ENCODE results near the gene OR6C2. TPM values are rescaled to one million over a fixed set of nuclear protein-coding genes. Genes with fewer than 3 reads are reported as not detected.
"Not testable (repeated sequence)": the region's sequence is repeated elsewhere in the genome, so short reads cannot be mapped to it uniquely, and the experiment has no call there.

OR6C2 gene
- not detected in 2 replicates for total RNA-seq
- polyA plus RNA-seq (2012) = not detected

DNA sequence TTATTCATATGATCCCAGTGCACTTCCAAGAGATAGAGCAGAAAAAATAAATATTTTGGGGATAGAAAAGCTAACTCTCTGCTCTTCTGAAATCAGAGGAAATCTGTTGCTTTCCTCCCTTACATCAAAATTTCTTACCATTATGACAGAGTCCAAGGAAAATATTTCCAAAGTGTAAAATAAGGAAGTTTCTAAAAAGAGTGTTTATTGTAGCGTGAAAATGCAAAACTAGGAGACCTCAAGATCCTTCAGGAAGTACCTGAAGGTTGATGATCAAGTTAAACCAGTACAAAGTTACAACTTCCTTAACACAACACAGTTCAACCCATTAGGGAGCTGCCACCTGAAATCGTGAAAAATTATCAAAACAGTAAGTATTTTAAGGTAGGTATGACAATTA, at the start of gene OR6C2:
OR6C2 (plus strand) TSS at position 301 of the 400 bp plus-strand sequence. CDS start 8,138 bp downstream, outside the sequence.
- no peak for DNase-seq (ENCODE audit: low read depth)

DNA sequence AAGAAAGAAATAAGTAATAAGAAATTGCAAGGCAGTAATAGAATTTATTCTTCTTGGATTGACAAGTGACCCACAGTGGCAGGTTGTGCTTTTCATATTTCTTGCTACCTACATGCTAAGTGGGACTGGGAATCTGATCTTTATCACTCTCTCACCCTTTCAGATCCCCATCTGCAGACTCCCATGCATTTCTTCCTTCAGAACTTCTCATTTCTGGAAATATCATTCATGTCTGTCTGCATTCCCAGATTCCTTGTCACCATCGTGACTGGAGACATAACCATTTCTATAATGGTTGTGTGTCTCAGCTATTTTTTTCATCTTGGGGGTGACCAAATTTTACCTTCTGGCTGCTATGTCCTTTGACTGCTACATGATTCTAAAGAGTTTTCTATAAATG, 47.5 kb upstream of the OR6C2 start:
- no peak for DNase-seq (ENCODE audit: low read depth)

DNA sequence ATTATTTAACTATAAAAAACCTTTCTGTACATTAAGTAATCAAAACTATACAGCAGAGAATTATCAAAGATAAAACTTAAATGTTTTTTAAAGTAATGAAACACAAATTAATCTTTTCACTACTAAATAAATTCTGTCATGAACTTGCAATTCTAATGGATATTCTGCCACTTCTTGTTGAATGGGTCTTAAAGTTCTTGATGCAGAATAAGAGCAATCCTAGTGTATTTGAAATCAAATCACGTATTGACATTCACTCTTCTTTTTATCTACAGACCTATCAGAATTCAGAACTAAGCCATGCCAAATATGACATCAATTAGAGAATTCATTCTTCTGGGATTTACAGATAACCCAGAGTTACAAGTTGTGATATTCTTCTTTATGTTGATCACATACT, 43.6 kb upstream of the OR6C2 start, which contains the start of gene OR6C65:
OR6C65 (plus strand) TSS at position 301 of the 400 bp plus-strand sequence; CDS start at position 301, 0 bp downstream.
- no peak for DNase-seq (ENCODE audit: low read depth)

DNA sequence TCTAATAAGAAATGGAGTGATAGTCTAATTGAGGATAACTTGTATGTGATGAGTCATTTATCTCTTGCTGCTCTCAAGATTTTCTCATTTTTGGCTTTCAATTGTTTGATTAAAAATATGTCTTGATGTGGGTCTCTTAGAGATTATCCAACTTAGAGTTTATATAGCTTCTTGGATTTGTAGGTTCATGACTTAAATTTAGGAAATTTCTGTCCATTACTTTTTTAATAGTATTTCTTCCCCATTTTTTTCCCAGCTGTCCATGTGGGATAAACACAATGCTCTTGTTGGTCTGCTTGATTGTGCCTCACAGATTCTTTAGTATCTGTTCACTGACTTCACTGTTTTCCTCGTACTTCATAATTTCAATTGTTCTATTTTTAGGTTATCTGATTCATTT, 36.0 kb upstream of the OR6C2 start:
- DNase-seq (ENCODE audit: low read depth) = no peak

DNA sequence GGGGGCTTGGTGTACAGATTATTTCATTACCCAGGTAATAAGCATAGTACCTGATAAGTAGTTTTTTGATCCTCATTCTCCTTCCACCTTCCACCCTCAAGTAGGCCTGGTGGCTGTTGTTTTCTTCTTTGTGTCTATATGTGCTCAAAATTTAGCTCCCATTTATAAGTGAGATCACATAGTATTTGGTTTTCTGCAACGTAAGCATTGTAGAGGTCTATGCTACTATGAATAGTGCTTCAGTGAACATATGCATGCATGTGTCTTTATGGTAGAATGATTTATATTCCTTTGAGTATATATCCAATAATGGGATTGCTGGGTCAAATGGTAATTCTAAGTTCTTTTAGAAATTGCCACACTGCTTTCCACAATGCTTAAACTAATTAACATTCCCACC, 34.7 kb upstream of the OR6C2 start:
- DNase-seq (ENCODE audit: low read depth) = not testable (repeated sequence)

DNA sequence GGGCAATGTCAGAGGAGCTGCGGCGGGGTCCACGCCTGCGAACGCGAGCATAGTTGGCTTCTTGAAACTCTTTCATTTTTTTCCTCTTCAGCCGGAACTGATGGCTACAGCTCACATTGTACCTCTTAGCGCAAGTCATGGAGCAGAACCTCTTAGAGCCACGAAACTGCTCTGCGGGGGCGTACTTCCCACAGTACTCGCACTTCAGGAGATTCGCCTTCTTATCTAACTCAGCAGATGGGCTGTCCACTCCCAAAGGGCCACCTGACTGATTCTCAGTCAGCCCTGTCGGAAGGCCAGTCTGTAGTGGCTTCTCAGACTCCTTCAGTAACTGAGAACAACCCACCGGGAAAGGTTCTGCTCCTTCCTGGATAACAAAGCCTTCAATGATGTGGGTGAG, 31.7 kb upstream of the OR6C2 start:
- DNase-seq (ENCODE audit: low read depth) = not testable (repeated sequence)

DNA sequence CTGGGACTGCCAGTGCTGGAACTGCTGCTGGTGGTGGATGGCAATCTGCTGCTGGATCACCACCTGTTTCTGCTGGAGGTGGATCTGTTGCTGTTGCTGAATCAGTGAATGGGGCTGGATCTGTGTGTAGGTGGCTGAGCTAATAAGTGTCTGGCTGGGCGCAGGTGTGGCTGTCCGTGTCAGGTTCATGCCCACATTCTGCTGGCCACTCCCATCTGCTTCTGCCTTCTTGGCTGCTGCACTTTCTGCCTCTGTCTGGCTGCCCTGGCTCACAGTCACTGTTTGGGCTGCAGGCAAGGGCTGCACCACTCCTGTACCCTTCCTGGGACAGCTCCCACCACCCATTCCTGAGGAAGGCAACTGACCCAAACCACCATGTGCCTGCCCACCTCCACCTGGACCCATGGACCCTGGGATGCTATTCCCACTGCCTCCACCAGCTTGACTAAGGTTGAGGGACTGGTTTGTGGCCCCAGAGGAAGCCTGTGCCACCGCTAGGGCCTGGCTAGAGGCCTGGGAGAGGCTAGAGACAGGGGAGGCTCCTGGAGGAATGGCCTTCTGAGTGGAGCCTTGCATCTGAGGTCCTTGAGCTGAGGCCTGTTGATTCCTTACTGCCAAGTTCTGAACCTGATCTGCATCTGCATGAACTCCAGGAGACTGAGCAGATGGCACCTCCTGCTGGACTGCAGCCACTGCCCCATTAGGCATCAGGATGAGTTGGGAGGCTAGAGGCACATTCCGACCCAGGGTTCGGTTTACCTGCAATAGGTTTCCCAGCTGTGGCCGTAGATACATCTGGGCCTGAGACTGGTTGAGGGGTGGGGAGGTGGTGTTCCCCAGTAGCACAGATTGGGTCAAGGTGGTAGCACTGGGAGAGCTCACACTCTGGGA, 30.1 kb upstream of the OR6C2 start:
- not testable (repeated sequence) for DNase-seq (ENCODE audit: low read depth)

DNA sequence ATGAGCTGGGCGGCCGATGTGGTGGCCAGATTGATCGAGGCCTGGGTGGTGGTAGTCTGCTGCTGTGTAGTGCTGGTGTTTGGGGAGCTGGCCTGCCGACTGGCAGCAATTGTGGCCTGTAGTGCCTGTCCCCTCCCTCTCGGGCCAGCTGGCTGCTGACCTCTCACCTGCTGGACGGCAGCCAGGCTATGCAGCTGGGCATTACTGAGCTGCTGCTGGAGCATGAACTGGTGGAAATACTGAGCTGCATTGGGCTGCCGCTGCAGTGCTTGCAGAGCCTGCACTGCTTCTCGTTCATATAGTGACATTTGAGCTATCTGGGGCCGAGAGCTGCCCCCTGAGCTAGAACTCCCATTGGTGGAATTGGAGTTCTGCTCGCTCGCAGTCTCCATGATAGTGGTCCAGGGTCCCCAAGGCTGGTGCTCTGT, 29.5 kb upstream of the OR6C2 start:
- not testable (repeated sequence) for DNase-seq (ENCODE audit: low read depth)

DNA sequence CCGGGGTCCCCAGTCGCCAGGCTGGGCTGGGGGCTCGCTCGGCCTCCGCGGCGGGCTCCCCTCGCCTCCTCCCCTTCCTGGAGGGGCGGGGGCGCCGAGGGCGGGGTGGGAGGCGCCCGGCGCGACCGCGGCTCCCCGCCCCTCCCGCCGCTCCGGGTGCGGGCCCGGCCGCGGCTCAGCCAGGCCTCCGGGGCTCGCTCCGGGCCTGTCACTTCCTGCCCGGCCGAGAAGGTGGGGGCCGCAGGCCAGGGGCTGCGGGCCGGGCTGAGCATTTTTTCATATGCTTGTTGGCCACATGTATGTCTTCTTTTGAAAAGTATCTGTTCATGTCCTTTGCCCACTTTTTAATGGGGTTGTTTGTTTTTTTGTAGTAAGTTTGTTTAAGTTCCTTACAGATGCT, 29.0 kb upstream of the OR6C2 start:
- not testable (repeated sequence) for DNase-seq (ENCODE audit: low read depth)

DNA sequence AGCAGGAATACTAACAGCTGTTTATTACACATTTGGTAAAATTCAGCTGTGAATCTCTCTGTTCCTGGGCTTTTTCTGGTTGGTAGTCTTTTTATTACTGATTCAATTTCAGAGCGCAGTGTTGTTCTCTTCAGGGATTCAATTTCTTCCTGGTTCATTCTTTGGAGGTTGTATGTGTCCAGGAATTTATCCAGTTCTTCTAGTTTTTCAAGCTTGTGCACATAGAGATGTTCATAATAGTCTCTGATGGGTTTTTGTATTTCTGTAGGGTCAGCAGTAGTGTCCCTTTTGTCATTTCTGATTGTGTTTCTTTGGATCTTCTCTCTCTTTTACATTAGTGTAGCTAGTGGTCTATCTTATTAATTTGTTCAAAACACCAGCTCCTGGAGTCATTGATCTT, 26.9 kb upstream of the OR6C2 start:
- no peak for DNase-seq (ENCODE audit: low read depth)

DNA sequence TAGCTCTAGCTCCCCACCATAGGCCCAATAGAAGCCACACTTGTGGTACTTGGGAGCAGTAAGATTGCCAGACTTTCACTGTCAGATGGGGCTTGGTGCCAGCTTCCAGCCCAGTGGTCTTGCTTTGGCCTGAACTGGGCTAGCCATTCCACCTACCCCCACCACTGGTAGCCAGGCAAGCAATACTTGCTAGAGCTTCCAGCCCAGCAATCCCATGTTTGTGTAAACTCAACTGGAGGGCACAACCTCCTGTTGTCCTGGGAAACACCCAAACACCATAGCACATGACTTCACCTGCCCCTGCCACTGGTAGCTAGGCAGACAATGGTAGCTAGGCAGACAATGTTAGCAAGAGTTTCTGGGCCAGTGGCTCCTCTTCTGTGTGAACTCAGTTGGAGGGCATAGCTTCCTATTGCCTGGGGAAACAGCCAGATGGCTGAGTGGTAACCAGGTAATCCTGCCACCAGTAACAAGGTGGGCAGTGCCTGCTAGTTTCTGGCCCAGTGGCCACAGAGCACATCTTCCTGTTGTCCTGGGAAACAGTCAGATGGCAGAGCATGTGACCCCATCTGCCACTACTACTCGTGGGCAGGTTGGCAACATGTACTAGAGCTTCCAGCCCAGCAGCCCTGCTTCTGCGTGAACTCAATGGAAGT, 23.4 kb upstream of the OR6C2 start:
- no peak for DNase-seq (ENCODE audit: low read depth)

DNA sequence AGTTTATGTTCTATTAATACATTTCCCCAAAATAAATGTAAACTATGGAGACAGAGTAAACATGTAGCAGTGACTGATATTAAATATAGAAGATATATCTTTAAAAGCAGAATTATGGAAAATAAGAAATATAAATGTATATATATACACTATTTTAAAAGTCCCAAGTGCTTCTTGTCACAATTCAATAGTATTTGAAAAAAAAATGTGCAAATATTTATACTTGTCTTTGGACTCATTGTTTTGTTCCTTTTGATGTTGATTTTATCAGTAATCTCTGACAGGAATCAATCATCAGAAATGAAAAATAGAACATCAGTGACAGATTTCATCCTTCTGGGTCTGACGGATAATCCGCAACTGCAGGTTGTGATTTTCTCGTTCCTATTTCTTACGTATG, 17.9 kb upstream of the OR6C2 start, which contains the start of gene OR6C76:
OR6C76 (plus strand) TSS at position 301 of the 400 bp plus-strand sequence; CDS start at position 301, 0 bp downstream.
- DNase-seq (ENCODE audit: low read depth) = no peak

DNA sequence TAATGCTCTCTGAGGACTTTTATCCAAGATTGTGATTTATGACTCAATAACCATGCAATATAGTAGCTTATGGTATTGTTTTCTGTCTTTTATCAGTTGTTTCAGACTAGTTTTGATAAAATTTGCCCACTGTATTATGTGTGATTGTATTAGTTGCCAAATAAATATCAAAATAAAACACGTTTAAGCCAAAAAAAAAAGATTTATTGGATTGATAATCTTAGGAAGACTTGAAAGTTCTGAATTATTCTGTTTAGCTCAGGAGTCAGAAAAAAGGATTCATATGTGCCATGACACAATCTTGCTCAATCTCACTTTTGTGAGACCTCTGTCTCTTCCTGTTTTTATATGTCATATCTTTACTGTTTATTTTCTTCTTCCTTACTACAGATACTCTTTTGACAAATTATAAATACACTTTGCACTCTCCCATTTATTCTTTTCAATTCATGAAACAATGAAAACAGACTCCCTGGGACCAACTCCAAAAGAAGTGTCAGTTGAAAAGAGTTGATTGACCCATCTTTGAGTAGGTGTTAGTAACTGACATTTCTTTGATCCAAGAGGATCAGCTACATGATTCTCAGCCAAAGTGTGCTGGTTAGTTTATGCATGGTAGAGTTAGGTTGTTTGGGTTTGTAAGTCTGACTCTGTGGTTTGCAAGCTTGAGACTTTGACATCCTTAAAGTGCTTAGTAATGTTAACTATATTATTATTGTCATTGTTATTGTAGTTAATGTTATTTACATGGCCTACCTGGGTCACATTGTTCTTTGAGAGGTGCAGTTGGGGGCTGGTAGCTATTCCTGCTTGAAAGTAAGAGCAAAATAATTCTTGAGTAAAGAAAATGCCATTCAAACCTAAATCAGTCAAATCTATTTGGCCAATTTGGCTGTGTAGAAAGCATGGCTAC, 15.3 kb upstream of the OR6C2 start:
- DNase-seq (ENCODE audit: low read depth) = no peak

DNA sequence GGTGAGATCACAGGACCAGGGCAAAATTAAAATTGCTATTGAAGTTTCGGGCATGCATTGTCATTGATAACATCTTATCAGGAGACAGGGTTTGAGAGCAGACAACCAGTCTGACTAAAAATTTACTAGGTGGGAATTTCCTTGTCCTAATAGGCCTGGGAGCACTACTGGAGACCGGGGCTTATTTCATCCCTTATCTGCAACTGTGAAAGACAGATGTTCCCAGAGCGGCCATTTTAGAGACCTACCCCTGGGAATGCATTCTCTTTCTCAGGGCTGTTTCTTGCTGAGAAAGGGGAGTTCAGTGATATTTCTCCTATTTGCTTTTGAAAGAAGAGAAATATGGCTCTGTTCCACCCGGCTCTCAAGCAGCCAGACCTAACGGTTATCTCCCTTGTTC, 2.6 kb upstream of the OR6C2 start:
- DNase-seq (ENCODE audit: low read depth) = not testable (repeated sequence)

DNA sequence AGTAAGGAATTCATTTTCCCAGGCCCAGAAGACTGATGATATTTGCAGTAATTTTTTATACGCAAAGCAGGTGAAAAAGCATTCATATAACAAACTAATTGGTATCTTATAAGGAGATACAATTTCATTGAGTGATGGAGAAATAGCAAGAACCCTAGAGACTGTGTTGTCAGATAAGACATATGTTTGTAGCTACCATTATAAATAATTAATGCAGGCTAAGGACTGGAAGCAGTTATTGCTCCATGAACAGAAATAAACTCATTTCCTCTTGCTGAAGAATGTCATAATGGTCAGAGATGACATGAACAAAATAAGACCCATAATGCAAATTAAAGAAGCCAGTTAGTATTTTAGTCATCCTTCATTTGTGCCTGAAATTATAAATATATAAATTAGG, 1.5 kb downstream of the OR6C2 start:
- no peak for DNase-seq (ENCODE audit: low read depth)

DNA sequence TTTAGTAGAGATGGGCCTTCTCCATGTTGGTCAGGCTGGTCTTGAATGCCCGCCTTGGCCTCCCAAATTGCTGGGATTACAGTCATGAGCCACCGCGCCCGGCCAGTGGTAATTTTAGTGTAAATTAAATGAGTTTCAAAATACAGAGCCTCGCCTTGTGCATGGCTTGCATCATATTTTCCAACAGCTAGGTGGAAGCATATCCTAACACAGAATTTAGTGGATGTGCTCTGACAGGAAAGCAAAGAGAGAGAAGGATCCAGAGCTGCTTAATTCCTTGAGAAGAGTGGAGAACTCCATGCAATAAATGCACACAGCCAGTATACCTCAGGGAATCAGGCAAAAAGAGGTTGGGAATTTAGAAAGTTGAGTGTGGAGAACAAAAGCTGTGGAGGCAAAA, 2.5 kb downstream of the OR6C2 start:
- DNase-seq (ENCODE audit: low read depth) = no peak

DNA sequence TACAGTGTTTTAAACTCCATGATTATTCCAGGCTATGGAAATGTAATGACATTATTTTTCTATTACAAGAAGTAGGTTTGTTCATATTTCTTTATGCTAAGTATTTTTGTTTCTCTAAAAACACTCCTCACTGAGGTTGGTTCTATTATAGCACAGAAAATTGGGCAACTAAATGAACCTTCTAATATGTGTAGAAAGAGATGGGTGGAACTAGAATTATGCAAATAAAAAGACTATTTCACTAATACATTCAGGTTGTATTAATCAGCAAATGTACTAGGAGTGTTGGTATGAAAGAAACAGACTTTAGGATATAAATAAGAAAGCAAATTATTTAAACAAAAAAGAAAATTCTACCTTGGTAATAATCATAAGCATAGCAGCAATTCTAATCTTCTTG, 4.9 kb downstream of the OR6C2 start:
- DNase-seq (ENCODE audit: low read depth) = no peak

DNA sequence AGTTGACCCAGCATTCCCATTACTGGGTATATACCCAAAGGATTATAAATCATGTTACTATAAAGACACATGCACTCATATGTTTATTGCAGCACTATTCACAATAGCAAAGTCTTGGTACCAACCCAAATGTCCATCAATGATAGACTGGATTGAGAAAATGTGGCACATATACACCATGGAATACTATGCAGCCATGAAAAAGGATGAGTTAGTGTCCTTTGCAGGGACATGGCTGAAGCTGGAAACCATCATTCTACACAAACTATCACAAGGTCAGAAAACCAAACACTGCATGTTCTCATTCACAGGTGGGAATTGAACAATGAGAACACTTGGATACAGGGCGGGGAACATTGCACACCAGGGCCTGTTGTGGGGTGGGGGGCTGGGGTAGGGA, 21.1 kb downstream of the OR6C2 start:
- not testable (repeated sequence) for DNase-seq (ENCODE audit: low read depth)

DNA sequence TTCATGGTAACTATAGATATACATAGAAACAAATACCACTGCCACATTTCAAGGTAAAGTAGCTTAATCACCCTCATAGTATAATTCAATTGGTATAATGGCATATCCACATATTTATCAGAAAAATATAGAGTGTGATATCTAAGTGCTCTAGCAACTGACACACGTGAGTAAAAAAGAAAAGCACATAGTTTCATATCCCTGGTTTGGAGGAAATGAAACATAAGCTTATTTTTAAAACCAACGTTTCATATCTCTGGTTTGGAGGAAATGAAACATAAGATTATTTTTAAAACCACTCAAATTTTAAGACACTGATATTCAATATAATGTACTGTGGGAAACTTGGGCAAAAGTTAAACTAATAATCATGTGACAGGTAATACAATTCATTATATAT, 24.0 kb downstream of the OR6C2 start:
- no peak for DNase-seq (ENCODE audit: low read depth)

DNA sequence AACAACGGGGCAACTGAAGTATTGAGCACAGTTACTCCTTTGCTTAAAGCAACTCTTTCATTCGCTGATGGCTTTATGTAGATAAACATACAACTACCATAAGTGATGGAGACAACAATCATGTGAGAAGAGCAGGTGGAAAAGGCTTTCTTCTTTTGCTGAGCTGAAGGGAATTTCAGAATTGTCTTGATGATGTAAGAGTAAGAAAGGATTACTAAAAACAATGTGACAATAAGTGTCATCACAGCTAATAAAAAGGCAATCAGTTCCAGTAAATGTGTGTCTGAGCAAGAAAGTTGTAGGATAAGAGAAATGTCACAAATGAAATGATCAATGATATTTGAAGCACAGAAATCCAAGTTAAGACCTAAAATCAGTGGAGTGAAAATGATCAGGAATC, 25.4 kb downstream of the OR6C2 start:
- DNase-seq (ENCODE audit: low read depth) = no peak

Measured in myocyte (in vitro differentiated cells).